ENCODE data around the gene CLP1. TPM values are rescaled to one million over a fixed set of nuclear protein-coding genes. Genes with fewer than 3 reads are reported as not detected.

The CLP1 gene
- 18.7 and 20.9 TPM in 2 replicates for total RNA-seq

DNA sequence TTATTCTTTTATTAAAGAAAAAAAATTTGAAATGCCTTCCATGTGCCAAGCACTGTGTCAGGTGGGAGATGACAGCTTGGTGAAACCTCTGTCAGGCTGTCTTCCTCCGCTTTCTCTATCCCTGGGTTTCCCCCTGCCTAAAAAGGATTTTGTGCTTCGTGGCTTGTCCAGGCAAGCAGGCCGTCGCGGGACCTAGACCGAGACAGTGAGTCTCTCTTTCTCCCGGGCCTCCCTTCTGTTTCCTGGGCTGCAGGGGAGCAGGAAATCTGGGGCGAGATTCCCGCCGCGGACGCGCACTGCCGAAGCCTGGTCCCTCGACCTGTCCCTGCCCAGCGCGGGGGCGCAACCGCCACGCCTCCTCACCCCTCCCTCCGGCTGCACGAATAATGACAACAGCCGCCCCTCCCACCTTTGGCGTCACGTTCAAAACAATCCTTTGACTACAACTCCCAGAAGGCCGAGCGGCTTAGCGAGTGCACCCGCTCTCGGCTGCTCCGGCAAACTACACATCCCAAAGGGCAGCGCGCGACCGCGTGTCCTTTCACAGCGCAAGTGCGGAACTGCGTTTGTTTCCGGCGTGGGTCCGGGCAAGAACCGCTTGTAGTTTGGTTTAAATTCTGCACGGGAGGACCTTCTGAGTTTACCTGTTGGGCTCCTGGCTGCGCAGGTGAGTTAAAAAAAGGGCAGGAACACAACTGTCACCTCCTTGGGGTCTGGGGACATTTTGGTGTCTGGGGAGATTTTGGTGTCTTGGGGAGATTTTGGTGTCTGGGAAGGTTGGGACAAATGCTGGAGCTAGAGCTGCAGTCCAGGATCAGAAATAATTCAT, at the start of gene CLP1:
CLP1 (plus strand) TSS at position 569 of the 829 bp plus-strand sequence. CDS start 1,715 bp downstream, outside the sequence.

DNA sequence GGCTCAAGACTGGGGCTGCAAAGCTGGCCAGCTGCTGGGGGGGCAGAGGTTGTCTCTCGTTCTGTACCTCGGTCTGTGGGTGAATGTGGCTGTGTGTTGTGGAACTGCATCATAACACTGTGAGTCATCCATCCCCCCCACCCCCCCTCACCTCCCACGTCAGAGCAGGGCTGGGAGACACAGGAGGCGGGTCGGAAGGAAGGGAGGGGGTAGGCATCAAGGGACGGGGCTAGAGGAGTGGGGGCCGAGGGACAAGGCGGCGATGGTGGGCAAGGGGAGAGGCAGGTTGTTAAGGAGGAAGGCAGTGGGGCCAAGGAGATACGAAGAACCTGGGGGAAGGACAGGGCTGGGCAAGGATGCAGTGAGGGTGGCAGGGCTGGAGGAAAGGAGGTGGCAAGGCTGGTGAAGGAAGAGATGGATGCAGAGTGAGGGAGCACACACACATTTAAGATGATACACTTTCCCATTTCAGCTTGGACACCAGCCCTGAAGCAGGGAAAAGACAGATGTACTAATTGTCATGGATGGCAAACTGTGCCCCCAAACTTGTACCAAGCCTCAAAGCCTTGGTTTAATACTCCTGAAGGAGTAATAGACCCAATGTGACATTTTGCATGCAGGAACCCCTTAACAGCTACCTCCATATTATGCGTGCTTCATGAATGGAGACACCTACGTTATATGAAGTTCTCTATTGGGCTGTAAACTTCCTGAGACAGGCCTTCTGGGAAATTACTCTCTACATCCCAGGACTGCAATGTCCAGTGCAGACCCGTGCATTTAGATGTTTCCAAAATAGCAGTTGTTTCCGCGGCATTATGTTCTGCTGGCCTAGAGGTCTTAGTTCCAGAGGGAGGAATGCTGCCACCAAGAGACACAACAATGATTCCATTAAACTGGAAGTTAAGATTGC, 7.5 kb upstream of the CLP1 start, which contains the start of gene YPEL4:
YPEL4 (minus strand) TSS at position 87 of the 913 bp plus-strand sequence. CDS start 2,805 bp downstream, outside the sequence.

DNA sequence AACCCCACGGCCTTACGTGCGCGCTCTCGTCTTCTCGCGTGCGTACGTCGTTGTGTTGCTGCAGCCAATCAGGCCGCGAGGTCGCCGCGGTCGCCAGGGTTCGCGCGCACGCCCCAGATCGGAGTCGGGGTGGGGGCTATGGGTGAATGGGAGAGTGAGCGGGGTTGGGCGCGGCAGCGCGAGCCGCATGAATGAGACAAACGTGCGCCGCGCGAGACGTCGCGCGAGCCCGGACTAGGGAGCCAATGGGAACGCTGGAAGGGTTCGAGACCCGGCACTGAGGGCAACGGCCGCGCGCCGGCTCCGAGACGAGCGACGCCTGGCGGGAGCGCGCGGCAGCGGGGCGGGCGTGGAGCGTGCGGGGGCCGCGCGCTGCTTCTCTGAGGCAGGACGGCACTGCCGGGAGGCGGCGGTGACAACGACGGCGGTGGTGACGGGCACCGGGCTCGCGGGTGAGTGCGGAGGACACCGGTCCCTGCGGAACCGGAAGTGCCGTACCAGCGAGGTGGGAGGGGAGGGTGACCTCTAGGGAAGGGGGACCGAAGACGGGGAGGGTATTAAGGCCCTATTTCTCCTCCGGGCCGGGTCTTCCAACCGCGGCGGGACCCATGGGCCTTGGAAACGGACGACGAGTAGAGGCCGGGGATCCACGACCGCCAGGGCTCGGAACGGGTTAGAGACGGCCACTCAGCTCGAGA, 10.3 kb downstream of the CLP1 start, which contains the start of gene ZDHHC5:
ZDHHC5 (plus strand) TSS at position 379 of the 698 bp plus-strand sequence. CDS start 4,977 bp downstream, outside the sequence.

Other genes with a start within 250 kb of the CLP1 start
- 15.4 and 15.6 TPM in 2 replicates for gene SLC43A3, start 230.6 kb upstream of the CLP1 start, total RNA-seq
- gene RTN4RL2, start 197.2 kb upstream of the CLP1 start, total RNA-seq: 0.11 TPM in 1 of 2 replicates, not detected in the other
- 13.5 and 22.3 TPM in 2 replicates for gene SLC43A1, start 142.1 kb upstream of the CLP1 start, total RNA-seq
- 33.8 and 35.8 TPM in 2 replicates for gene TIMM10, start 127.0 kb upstream of the CLP1 start, total RNA-seq
- gene SMTNL1, start 120.2 kb upstream of the CLP1 start, total RNA-seq: not detected in 2 replicates
- gene UBE2L6, start 90.1 kb upstream of the CLP1 start, total RNA-seq: 32.1 and 39.1 TPM in 2 replicates
- not detected in 2 replicates for gene SERPING1, start 60.1 kb upstream of the CLP1 start, total RNA-seq
- 0.09 and 0.11 TPM in 2 replicates for gene YPEL4, start 7.8 kb upstream of the CLP1 start, total RNA-seq
- gene ZDHHC5, start 10.4 kb downstream of the CLP1 start, total RNA-seq: 33.7 and 35.9 TPM in 2 replicates
- 9.3 and 12.0 TPM in 2 replicates for gene MED19, start 54.5 kb downstream of the CLP1 start, total RNA-seq
- 40.3 and 45.0 TPM in 2 replicates for gene TMX2, start 54.8 kb downstream of the CLP1 start, total RNA-seq
- 82.9 and 85.4 TPM in 2 replicates for gene SELENOH, start 83.7 kb downstream of the CLP1 start, total RNA-seq
- gene BTBD18, start 94.1 kb downstream of the CLP1 start, total RNA-seq: not detected in 2 replicates
- gene CTNND1, start 104.0 kb downstream of the CLP1 start, total RNA-seq: 227 and 279 TPM in 2 replicates

All from dermis lymphatic vessel endothelial cell (primary cell).